Lower lobe of right lung (tissue), 2 donors: ENCODE measurements around the gene TTC7B. TPM values are rescaled to one million over a fixed set of nuclear protein-coding genes. Genes with fewer than 3 reads are reported as not detected.

Experiments
- ATAC-seq, 2 donors: fragments of 200-7000 bp; cut with Tn5 transposase; one replicate each; pipeline ENCODE4 v1.9.1; 2020 to 2022; ENCODE audit warnings: mild to moderate bottlenecking in 2 of 2, moderate library complexity in 2 of 2
- DNase-seq: peaks from one replicate; pipeline ENCODE4 v3.0.0-alpha.2; 2020
- H3K27ac ChIP-seq: fragments of 200-600 bp; one replicate; pipeline ENCODE4 v1.8.0; 2022
- H3K27me3 ChIP-seq: fragments of 200-600 bp; one replicate; pipeline ENCODE4 v1.8.0; 2022; ENCODE audit warnings: low read depth
- H3K36me3 ChIP-seq: fragments of 200-600 bp; one replicate; pipeline ENCODE4 v1.8.0; 2022; ENCODE audit warnings: mild to moderate bottlenecking
- H3K4me1 ChIP-seq: fragments of 200-600 bp; one replicate; pipeline ENCODE4 v1.8.0; 2022
- H3K4me3 ChIP-seq: fragments of 200-600 bp; one replicate; pipeline ENCODE4 v1.8.0; 2022; ENCODE audit warnings: mild to moderate bottlenecking
- H3K9me3 ChIP-seq: fragments of 200-600 bp; one replicate; pipeline ENCODE4 v1.8.0; 2022
- CTCF ChIP-seq: fragments of 200-600 bp; IDR thresholded peaks from one replicate; pipeline ENCODE4 v1.8.0; 2022; ENCODE audit warnings: antibody characterized with exemption, mild to moderate bottlenecking
- intact Hi-C: fragments of 100-400 bp; cut with DNase I; formaldehyde crosslinking; loops from one replicate; pipeline ENCODE4 v1.11.0; 2022
- total RNA-seq: library from RNA; stranded (reverse); fragmentation: NEBNext Ultra II Directional; extraction: Animal tissue kit (Norgen Biotek cat#: 25700); gene quantifications from one replicate; pipeline ENCODE4 v1.2.1, GENCODE V29; 2021
- donor health status: DM: no; HTN: yes; CAD: no; lungs with severe emphysema.

TTC7B gene
- total RNA-seq, 1 donor from 2014 or later: 54.1 TPM

GRCh38 chr14:90715495-90715894 lies 100.7 kb downstream of the TTC7B start:
- H3K27ac ChIP-seq: no peak overlapping the region
- intact Hi-C loops: no loop called here
- DNase-seq: no peak
- no peak for ATAC-seq
- TF ChIP-seq CTCF: no peak
- H3K4me1 ChIP-seq: no peaks in the 10 kb centered on the region
- peaks cover 3% of the 10 kb centered on the region for H3K36me3 ChIP-seq
- H3K27me3 ChIP-seq: no peaks in the 10 kb centered on the region
- no peak overlapping the region for H3K4me3 ChIP-seq
- H3K9me3 ChIP-seq: no peaks in the 10 kb centered on the region

- intact Hi-C loops: no loop called here
- no peak overlapping the region for H3K27ac ChIP-seq
- H3K4me1 ChIP-seq: no peaks in the 10 kb centered on the region
- DNase-seq (no peak), ATAC-seq (no peak)
- no peak for TF ChIP-seq CTCF
- no peaks in the 10 kb centered on the region for H3K9me3 ChIP-seq
- H3K36me3 ChIP-seq: peaks cover 3% of the 10 kb centered on the region
- H3K27me3 ChIP-seq: no peaks in the 10 kb centered on the region
- no peak overlapping the region for H3K4me3 ChIP-seq
Measured at GRCh38 chr14:90714811-90715210, 101.4 kb downstream of the TTC7B start.

GRCh38 chr14:90704738-90705392 lies 111.4 kb downstream of the TTC7B start:
- Histone ChIP-seq H3K4me1 (no peaks in the 10 kb centered on the region), H3K27ac (no peak overlapping the region), H3K9me3 (no peaks in the 10 kb centered on the region), H3K27me3 (no peaks in the 10 kb centered on the region), H3K4me3 (no peak overlapping the region), H3K36me3 (no peaks in the 10 kb centered on the region)
- TF ChIP-seq CTCF: no peak
- ATAC-seq (no peak), DNase-seq (no peak)
- intact Hi-C loops: no loop called here

- Histone ChIP-seq H3K4me1 (no peaks in the 10 kb centered on the region), H3K4me3 (no peak overlapping the region), H3K27me3 (no peaks in the 10 kb centered on the region), H3K36me3 (no peaks in the 10 kb centered on the region), H3K9me3 (no peaks in the 10 kb centered on the region), H3K27ac (no peak overlapping the region)
- TF ChIP-seq CTCF: no peak
- intact Hi-C loops: no loop called here
- DNase-seq: no peak
- no peak for ATAC-seq
Measured at GRCh38 chr14:90703841-90704737, 112.1 kb downstream of the TTC7B start.

- H3K9me3 ChIP-seq: no peaks in the 10 kb centered on the region
- no peaks in the 10 kb centered on the region for H3K27me3 ChIP-seq
- no peak for DNase-seq
- H3K4me1 ChIP-seq: peaks cover 27% of the 10 kb centered on the region
- intact Hi-C loops: no loop called here
- no peak overlapping the region for H3K27ac ChIP-seq
- TF ChIP-seq CTCF: no peak
- ATAC-seq: no peak
- H3K4me3 ChIP-seq: no peak overlapping the region
- H3K36me3 ChIP-seq: no peaks in the 10 kb centered on the region
Measured at GRCh38 chr14:90700933-90701776, 115.1 kb downstream of the TTC7B start.
